Hindlimb muscle (tissue), 1 donor: ENCODE results near the gene FGR. TPM values are rescaled to one million over a fixed set of nuclear protein-coding genes. Genes with fewer than 3 reads are reported as not detected.

ENCODE experiments used
- DNase-seq: peaks from one replicate; pipeline ENCODE4 v3.0.0-alpha.2; 2013
- polyA plus RNA-seq: library from polyadenylated mRNA; unstranded; fragments of 120-200 nt; gene quantifications from one replicate; pipeline ENCODE4 v1.2.1, GENCODE V29; 2013; ENCODE audit not compliant: insufficient read length

The FGR gene
- polyA plus RNA-seq, 1 donor: 2.4 TPM

GRCh38 chr1:27615346-27616192, 19.4 kb downstream of the FGR start:
- no peak for DNase-seq

DNA sequence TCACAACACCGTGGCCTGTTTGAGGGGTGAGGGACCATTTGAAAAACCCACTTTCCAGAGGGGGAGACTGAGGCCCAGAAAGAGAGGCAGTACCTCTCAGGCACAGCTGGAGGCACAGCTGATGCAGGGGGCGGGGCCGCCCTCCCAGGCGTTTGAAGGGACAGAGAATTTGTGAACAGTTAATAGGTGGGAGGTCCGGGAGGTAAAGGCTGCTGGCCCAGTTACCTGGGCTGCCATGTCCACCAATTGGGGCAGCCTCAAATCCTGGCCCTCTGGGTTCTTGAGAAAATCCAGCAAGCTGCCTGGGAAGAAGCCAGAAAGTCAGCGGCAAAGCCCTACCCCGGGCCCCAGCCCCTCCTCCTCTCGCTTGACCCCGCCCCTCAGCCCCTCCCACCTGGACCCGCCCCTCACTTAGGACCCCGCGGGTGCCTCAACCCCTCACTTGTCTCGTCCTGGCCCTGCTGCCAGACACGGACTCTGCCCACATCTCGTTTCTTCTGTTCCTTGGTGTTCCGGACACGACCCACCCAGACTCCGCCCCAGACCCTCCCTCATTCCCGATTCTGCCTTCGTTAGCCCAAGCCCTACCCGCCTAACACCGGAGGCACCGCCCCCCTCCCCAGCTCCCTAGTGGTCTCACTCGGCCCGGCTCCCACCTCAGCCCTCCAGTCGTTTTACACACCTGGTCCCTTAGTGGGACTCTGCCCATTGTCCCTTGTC, 20.2 kb downstream of the FGR start:
- DNase-seq: no peak

DNA sequence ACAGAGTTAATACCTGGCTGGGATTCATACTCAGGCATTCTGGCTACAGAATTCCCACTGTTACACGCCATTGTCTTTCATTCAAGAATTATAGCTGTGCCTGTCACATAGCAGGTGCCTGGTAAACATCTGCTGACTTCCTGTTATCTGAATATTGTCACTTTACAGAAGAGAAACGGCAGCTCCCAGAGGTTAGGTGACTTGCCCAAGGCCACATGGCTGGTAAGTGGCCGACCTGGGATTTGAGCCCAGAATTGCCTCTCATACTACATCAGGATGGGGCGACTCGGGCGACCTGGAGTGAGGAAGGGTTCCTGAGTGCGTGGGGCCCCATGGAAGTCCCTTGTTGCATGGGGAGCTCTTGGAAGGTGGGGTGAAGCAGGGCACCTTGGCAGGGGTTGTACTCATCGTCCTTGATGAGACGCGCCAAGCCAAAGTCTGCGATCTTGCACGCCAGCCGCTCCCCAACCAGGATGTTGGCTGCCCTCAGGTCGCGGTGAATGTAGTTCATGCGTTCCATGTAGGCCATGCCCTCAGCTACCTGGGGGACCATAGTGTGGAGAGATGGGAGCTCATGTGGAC, 20.9 kb downstream of the FGR start:
- DNase-seq: no peak

DNA sequence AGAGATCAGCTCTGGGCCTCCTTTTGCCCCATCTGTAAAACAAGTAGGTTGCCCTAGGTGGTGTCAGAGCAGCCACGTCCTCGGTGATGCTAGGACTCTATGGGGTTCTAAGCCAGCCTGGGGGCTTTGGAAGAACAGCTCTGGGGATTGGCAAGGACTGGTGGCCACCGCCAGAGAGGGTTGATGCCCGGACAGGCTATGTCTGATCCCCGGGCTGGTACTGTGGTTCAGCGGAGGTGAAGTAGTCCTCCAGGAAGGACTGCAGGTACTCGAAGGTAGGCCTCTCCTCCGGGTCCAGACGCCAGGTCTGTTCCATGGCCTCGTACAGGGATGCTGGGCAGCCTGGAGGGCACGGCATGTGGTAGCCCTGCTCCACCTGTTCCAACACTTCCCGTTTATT, 22.3 kb downstream of the FGR start:
- DNase-seq: no peak

DNA sequence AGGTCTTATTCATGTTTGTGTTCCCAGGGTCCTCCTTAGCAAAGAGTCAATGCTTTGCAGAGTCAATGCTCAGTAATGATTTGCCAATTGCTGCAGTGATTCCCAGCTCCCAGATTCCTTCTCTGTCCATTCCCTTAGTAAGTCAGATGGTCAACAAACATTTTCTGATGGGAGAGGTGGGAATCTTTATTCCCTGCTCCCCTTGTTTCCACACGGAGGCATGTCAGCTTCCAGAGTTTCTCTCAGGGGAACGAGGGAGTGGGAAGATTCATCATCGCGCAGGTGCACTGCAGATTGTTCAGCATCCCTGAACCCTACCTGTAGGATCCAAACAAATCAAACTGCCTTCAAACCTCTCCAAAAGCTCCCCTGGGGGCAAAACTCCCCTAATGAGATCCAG, 23.5 kb downstream of the FGR start:
- no peak for DNase-seq

DNA sequence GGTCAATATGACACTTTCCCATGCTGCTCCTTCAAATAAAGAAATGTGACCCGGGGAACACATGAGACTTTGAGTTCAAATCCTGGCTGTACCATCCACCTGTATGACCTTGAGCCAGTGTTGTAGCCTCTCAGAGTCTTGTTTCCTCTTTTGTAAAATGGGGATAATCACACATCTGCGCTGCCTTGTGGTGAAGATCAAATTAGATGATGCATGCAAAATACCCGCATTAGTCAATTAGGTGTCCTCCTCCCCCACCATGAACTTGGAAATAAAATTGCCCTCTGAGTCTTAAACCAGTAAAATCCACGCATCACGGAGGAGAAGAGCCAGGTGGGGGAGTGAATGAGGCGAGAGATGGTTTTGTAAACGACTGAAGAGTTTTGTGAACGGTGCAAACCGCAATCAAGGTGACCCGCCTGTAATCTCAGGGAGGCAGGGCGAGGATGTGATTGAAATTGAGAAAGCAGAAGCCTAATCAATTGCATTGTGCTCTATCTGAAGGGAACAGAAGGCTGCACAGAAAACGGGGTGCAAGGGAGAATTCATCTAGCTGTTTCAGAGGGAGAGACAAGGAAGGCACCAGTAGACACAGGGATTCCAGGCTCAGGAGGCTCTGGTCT, 25.3 kb downstream of the FGR start:
- DNase-seq: no peak

DNA sequence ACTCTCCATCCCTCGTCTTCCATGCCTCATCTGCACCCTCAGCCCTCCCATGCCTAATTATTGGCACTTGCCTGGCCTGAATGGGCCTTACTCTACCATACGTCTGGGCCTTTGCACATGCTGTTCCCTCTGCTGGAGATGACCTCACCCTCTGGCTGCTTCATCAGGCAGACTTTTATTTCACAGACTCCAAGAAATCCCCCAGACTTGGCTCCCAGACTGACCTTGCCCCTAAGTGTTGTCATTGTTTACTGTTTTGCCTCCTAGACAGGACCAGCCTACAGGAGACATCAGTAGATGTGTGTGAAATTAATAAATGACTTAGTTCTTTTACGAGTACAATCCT, 25.8 kb downstream of the FGR start:
- DNase-seq: no peak

- no peak for DNase-seq
Observed at GRCh38 chr1:27607239-27607804, 27.7 kb downstream of the FGR start.

DNA sequence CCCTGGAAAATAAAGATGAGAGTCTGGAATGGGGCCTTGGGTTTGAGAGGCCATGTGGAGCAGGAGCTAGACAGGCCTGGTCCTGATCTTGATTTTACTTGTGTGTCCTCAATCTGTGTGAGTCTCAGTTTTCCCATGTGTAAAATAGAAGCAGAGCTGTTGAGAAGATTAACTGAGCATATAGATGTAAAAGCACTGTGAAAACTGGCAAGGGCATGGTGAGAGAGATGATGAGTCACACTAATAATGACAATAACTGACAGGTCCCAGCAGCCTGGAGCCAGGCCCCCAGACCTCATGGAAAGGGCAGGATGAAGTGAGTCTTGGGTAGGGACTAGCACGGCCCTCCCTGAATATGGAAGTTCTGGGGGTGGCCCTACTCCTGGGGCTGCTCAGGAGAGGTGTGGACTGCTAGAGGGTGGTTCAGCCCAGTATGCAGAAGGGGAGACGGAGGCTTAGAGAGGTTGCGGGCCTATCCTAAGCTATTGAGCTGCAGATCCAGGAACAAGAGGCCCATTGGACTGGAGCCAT, 28.2 kb downstream of the FGR start:
- no peak for DNase-seq

GRCh38 chr1:27605796-27606707, 28.9 kb downstream of the FGR start:
- DNase-seq: peak; percentile 65

- DNase-seq: no peak
Observed at GRCh38 chr1:27605300-27605766, 29.7 kb downstream of the FGR start.

GRCh38 chr1:27604579-27605299, 30.2 kb downstream of the FGR start:
- no peak for DNase-seq

GRCh38 chr1:27603681-27604578, 31.1 kb downstream of the FGR start, which contains the start of gene AHDC1:
Gene AHDC1 (minus strand): TSS chr1:27604144. CDS start chr1:27552115, 52,029 bp downstream.
- DNase-seq: peak; percentile 92

- no peak for DNase-seq
Observed at GRCh38 chr1:27603309-27603680, 31.7 kb downstream of the FGR start.

DNA sequence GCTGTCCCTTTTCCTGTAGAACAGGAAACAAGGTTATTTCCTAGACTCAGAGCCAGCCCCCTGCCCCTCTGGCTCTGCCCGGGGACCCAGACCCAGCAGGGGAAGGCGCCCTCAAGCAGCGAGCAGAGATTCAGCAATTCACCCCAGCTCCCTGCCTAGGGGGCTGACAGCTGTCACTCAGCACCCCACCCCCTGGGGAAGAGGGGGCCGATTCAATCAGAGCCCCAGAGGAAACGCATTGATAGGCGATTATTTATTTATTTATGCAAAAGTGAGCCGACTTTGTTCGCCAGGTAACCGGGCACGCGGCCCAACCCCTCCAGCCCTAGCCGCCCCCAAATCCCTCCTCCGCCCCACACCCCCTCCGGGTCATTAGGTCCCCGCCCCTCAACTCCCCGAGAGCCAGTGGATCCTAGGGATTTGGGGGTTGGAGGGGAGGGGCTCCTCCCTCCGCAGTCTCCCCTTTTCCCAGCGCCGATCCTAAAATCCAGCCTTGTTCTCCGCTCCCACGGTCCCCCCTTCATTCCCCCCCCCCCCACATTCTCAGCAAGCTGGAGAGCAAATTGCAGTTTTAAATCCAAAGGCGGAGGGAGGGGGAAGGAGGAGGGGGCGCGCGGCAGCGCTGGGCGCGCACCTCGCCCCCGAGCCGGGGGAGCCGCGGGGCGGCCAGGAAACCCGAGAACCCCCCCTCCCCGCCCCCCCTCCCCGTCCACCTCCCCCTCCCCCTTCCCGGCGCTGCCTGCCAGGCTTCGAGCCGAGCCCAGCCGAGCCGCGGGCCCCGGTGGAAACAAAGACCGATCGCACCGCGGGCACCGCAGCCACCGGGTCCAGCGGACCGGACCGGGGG, 32.3 kb downstream of the FGR start:
- peak; percentile 62 for DNase-seq

DNA sequence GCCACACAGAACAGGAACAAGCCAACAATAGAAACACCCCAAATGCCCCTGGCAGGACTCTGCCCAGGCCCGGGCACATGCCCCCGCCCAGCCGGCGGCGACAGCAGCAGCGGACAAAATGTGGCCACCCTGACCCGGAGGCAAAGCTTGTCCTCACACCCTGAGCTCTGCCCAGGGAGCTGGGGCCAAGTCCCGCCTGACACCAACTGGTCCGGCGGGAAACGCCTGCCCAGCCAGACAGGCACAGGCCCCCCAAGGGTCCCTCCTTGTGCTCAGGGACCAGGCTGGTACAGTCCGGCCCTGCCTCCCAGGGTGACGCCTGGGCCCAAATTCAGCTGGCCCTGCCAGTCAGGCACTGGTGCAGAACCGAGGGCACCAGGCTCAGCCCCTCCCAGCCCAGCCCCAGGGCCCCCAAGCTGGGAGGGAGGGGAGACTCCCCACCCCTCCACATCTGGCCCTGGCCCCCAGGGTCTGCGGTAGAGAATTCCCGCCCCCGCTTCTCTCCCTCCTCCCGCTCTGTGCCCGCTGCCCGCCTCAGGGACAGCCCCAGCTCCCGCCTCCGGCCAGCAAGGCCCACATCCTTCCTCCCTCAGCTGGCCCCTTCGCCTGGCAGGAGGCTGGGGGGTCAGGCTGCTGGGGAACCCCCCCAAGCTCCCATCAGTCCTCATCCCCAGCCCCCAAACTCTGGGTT, 33.1 kb downstream of the FGR start:
- peak; percentile 53 for DNase-seq

DNA sequence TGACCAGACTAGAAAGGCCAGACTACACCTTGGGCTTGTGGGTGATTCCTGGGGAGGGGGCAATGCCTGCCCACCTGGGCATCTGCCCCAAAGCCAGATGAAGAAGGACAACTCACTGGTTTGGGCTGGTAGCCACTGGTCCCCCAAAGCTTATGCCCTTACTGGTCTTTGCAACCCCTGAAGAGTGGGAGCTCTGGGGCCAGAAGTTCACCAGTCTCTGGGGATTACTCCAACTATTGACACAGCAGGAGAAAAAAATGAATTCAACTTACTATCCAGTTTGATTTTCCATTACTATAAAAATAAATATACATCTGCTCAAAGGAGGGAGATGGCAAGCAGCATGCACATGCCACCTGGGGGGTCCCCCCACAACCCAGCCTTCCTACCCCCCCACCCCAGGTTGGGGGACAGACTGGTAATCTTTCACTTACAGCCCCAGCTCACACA, 33.6 kb downstream of the FGR start:
- no peak for DNase-seq
